HG03439 (cell line): ENCODE results near the gene CDK13.
A peak's percentile ranks its signal among the peaks of the same experiment; 100 is the strongest.
"Not testable (repeated sequence)": the region's sequence is repeated elsewhere in the genome, so short reads cannot be mapped to it uniquely, and the experiment has no call there.

Source experiments
- ATAC-seq: cut with Tn5 transposase; IDR thresholded peaks from one replicate; pipeline ENCODE4 v1.9.1; 2021; ENCODE audit warnings: mild to moderate bottlenecking, moderate library complexity; ENCODE audit not compliant: unreplicated experiment

Gene CDK13

GRCh38 chr7:40095695-40096327 is 145.8 kb downstream of the CDK13 start:
- no peak for ATAC-seq

DNA sequence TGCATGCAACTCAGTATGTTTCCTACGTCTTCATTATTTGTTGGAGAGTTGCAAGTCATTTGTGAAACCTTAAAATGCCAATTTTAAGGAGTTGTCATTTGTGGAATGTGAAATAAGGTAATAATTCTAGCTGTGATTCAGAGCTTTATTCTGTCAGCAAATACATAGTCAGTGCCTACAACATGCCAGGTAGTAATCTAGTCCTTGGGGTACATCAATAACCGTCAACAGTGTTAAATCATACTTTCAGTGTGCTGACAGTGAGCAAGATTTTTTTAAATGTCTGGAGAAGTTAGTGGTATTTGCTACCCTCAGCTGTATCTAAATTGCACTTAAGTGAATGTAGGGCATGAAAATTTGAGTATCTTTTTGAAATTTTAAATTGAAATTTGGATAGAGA is 147.7 kb downstream of the CDK13 start:
- no peak for ATAC-seq

DNA sequence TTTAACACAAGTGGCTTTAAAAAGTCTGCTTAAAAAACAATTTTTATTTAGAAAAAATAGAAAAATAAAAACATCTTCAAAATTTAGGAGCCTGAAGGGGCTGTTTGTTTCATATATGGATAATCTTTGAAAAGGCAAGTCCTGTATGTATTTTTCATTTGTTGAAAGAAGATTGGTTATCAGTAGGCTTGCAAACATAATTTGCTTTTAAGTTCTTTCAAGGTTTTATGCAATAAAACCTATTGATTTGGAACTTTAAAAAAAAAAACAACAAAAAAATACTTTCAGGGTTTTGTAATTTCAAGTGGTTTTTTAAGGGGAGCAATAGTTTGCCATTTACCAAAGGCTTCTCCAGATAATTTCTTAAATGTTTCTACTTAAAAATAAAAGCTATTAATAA is 148.8 kb downstream of the CDK13 start:
- ATAC-seq = no peak

DNA sequence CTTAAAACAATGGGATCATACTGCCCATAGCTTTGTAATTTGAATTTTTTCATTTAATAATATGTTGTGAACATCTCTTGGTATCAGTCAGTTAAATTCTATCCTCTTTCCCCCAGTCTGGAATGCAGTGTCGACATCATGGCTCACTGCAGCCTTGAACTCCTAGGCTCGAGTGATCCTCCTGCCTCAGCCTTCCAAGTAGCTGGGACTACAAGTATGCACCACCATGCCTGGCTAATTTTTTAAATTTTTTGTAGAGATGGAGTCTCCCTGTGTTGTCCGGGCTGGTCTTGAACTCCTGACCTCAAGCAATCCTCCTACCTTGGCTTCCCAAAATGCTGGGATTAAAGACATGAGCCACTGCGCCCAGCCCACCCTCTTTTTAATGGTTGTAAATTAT is 149.8 kb downstream of the CDK13 start:
- ATAC-seq = no peak

DNA sequence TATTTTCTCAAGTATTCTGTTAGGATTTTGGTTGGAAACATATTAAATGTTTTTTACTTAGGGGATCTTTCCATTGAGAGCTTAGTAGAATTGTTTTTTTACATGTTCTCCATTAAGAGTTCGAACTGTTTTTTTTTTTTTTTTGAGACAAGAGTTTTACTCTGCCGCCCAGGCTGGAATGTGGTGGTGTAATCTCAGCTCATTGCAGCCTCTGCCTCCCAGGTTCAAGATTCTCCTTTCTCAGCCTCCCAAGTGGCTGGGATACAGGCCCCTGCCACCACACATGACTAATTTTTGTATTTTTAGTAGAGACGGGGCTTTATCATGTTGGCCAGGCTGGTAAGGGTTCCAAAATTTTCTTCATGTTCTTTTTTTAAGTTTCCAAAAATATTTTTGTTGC is 151.1 kb downstream of the CDK13 start:
- ATAC-seq = no peak

GRCh38 chr7:40102897-40103296 is 152.8 kb downstream of the CDK13 start:
- no peak for ATAC-seq

DNA sequence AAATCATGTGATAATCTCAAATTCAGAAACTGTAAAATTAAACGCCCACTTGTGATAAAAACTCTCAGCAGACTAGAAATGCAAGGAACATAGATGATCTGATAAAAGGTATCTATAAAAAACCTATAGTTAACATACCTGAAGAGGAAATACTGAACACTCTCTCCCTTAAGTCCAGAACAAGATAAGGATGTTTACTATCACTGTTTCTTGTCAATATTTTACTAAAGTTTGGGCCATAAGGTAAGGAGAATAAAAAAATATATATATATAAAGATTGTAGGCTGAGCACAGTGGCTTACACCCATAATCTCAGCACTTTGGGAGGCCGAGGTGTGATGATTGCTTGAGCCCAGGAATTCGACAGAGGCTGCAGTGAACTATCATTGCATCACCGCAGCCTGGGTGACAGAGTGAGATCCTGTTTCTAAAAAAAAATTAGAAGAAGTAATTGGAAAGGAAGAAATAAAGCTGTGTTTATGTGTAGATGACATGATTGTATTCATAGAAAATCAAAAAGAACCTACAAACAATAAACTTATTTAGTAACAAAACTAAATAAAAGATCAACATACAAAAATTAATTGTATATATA is 155.9 kb downstream of the CDK13 start:
- ATAC-seq = no peak

- no peak for ATAC-seq
Measured at GRCh38 chr7:40115936-40116335, 165.9 kb downstream of the CDK13 start.

DNA sequence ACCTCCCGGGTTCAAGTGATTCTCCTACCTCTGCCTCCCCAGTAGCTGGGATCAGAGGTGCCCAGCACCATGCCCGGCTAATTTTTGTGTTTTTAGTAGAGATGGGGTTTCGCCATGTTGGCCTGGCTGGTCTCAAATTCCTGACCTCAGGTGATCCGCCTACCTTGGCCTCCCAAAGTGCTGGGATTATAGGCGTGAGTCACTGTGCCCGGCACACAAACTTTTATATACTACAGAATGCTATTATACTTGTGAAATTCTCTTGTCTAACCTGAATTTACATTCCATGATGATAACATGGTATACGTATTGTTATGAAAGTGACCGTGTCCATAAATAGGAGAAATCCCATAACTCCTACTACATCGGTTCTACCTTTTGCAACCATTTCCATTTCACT is 167.1 kb downstream of the CDK13 start:
- not testable (repeated sequence) for ATAC-seq

DNA sequence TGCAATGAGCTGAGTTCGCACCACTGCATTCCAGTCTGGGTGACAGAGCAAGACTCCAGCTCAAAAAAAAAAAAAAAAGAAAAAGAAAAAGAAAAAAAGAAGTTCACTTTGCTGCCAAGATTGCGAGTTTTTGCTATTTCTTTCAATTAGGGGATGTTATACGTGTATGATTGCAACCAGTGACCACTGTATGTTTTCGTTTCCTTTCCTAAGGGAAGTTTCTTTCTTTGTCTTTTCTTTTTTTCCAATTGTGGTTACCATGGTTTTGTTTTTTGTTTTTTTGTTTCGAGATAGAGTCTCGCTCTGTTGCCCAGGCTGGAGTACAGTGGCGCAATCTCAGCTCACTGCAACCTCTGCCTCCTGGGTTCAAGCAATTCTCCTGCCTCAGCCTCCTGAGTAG is 168.1 kb downstream of the CDK13 start:
- not testable (repeated sequence) for ATAC-seq

GRCh38 chr7:40120020-40120419 is 170.0 kb downstream of the CDK13 start:
- ATAC-seq = no peak

DNA sequence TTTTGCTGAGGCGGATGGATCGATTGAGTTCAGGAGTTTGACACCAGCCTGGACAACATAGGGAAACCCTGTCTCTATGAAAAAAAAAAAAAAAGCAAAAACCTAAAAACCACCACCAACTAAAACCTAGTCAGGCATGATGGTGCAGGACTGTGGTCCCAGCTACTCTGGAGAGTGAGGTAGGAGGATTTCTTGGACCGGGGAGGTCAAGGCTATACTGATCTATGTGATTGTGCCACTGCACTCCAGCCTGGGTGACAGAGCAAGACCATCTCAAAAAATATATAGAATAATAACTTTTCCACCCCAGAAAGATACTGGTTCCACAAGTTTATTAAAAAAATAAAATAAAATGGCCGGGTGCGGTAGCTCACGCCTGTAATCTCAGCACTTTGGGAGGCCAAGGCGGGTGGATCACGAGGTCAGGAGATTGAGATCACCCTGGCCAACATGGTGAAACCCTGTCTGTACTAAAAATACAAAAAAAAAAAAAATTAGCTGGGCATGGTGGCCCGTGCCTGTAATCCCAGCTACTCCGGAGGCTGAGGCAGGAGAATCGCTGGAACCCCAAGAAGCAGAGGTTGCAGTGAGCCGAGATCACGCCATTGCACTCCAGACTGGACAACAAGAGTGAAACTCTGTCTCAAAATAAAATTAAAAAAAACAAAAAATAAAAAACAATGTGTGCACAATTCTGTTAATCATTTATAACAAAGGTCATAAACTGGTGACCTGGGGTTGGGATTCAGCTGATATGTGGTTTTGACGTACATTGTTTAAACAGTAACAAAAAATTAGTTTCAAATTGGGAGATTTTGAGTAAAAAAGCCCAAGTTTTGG is 172.3 kb downstream of the CDK13 start:
- ATAC-seq = not testable (repeated sequence)

GRCh38 chr7:40122940-40123254 is 172.8 kb downstream of the CDK13 start:
- ATAC-seq = no peak

DNA sequence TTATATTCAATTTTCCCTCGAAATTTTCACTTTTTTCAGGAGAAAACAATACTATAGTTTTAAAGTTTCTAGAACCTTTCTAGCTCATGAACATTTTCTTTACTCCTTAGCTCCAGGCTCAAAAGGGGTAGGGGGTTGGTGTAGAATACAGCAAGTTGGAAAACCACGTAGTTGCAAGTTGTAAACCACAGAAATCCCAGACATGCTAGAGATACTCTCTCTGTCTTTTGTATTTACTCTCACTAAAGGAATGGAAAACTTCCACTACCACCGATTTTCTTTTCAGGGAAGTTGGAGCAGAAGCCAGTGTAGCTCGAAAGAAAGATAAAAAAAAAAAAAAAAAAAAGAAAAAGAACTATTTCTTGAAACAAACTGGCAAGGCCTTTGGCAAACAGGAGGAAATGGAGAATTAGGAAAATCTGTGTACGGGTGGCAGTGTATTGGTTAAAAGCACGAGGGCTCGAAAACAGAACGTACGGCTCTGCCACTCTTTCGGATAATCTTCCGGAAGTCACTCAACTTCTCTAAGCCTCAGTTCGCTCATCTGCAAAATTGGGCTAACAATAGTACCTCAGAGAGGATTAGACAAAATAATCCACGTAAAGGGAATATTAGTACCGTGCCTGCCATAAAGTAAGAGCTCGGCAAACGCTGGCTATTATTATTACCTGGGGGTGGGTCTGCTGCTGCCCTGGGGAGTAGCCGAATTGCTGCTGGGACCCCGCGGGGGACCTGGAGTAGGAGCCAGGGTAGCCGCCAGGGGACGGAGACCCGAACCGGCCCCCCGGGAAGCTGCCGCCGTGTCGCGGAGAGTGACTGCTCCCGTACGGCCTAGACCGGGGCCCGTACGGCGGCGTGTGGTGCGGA is 183.7 kb downstream of the CDK13 start:
- ATAC-seq = peak; percentile 2

DNA sequence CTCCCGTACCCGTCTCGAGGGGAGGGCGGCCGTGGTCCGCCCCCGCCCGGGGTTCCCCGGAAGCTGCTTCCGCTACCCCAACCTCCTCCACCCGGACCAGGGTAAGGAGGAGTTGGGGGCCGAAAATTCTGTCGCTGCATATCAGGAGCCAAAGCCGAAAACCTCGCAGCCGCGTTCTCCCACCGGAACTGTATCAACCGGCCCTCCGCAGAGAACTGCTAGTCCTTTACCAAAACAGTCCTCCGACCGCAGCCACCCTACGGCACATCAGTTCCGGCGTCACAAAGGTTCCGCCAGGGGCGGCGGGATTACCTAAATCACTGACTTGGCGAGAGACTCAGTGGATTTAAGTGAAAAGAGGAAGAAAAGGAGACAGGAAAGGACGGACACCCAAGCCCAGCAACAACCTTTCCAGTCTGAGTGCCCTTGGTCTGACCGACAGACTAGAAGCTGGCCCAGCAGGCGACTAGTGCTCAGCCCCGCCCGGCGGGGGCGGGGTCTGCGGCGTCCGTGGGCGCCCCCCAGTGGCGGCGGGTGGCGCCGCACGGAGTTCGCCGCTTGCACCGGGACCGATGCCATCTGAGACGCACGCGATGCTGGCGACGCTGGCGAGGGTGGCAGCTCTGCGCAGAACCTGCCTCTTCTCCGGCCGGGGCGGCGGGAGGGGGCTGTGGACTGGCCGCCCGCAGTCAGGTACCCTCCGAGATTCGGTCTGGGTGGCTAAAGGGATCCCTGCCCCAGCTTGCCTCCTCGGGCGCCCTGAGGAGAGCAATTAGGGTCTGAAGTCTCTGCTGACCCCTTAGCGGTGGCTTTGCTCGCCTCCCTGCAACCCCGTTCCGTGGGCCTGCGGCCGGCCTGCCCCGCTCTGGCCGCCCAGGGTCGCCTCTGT is 184.6 kb downstream of the CDK13 start, which contains the start of the genes MPLKIP and SUGCT:
TSS of gene MPLKIP (minus strand) at position 195 of the 889 bp plus-strand sequence. CDS start at position 140, 55 bp downstream.
TSS of gene SUGCT (plus strand) at position 578 of the 889 bp plus-strand sequence.
- ATAC-seq = peak; percentile 91

- ATAC-seq = no peak
Measured at GRCh38 chr7:40135317-40135610, 185.2 kb downstream of the CDK13 start.

DNA sequence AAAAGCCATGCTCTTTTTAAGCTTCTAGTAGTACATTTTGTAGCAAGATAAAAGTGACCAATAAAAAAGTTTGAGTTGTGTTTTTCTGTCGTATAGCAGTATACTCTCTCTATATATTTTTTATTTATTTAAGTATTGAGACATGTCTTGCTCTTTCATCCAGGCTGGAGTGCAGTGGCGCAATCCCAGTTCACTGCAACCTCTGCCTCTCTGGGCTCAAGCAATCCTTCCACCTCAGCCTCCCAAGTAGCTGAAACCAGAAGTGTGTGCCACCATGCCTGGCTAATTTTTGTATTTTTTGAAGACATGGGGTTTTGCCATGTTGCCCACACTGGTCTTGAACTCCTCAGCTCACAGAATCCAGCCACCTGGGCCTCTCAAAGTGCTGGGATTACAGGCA is 187.5 kb downstream of the CDK13 start:
- no peak for ATAC-seq

- no peak for ATAC-seq
Measured at GRCh38 chr7:40138973-40139372, 188.9 kb downstream of the CDK13 start.

DNA sequence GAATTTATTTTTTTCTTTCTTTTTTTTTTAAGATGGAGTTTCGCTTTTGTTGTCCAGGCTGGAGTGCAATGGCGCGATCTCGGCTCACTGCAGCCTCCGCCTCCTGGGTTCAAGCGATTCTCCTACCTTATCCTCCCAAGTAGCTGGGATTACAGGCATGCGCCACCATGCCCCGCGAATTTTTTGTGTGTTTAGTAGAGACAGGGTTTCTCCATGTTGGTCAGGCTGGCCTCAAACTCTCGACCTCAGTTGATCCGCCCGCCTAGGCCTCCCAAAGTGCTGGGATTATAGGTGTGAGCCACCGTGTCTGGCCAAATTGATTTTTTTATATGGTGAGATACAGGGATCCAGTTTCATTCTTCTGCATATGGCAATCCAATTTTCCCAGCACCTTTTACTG is 189.8 kb downstream of the CDK13 start:
- ATAC-seq = not testable (repeated sequence)

GRCh38 chr7:40141916-40142315 is 191.9 kb downstream of the CDK13 start:
- ATAC-seq = not testable (repeated sequence)
